T-helper 17 cell (primary cell): ENCODE measurements around the gene GFRA4. TPM values are rescaled to one million over a fixed set of nuclear protein-coding genes. Genes with fewer than 3 reads are reported as not detected.

Experiments used
- ATAC-seq: fragments of 150-1000 bp; cut with Tn5 transposase; 2 replicates; pipeline ENCODE4 v1.10.0; 2021; ENCODE audit warnings: mild to moderate bottlenecking, moderate library complexity
- DNase-seq, 3 donors: peaks; one replicate each; pipeline versions ENCODE4 v3.0.0 to v3.0.0-alpha.2; 2020 to 2021
- H3K9me3 ChIP-seq: one replicate; pipeline ENCODE4 v1.7.0; 2013; ENCODE audit warnings: low read length, mild to moderate bottlenecking; ENCODE audit not compliant: control insufficient read depth, poor library complexity, severe bottlenecking
- H3K27ac Mint-ChIP-seq: one replicate; pipeline ENCODE4 v1.8.0; 2022; ENCODE audit warnings: mild to moderate bottlenecking, moderate library complexity, mixed read lengths
- H3K27me3 Mint-ChIP-seq: one replicate; pipeline ENCODE4 v1.8.0; 2022; ENCODE audit warnings: mixed read lengths
- H3K36me3 Mint-ChIP-seq: one replicate; pipeline ENCODE4 v1.8.0; 2022; ENCODE audit warnings: low read depth, mixed read lengths
- H3K4me1 Mint-ChIP-seq: one replicate; pipeline ENCODE4 v1.8.0; 2022; ENCODE audit warnings: mild to moderate bottlenecking, mixed read lengths
- H3K4me3 Mint-ChIP-seq: one replicate; pipeline ENCODE4 v1.8.0; 2022; ENCODE audit warnings: mild to moderate bottlenecking, moderate library complexity, mixed read lengths
- total RNA-seq, 4 donors: library from RNA in 2 of 4; stranded (reverse) in 2 of 4; gene quantifications; one replicate each; pipeline ENCODE4 v1.2.3 and lab custom pipeline; 2022 to 2026

The GFRA4 gene
- total RNA-seq, 2 donors from 2014 or later = not detected

- DNase-seq = no peak
- Mint-ChIP-seq H3K27me3 (peaks cover 48% of the 10 kb centered on the region), H3K4me1 (no peaks in the 10 kb centered on the region), H3K4me3 (no peak overlapping the region), H3K27ac (no peak overlapping the region), H3K36me3 (peaks cover 2% of the 10 kb centered on the region)
- H3K9me3 ChIP-seq = no peaks in the 10 kb centered on the region
- no peak for ATAC-seq
Measured at GRCh38 chr20:3687655-3688054, 24.5 kb upstream of the GFRA4 start.

DNA sequence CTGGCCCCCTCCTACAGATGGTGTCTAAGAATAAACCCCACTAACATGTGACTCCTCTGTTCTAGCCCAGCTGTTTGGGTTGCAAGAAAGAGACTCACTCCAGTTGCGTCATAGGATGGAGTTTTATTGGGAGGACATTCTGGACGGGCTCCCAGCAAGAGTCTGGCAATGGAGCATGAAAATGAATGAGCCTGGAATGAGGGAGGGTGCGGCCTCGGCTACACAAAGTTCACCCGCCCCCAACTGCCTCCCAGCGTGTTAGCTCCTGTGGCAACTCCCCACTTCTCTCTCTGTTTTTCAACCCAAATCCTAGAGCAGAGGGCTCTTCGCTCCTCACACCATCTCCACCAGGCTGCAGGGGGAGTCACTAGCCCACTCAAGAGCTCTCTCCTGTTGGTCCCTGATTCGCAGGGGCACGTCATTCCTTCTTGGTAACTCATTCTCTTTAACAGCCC, 23.7 kb upstream of the GFRA4 start:
- peaks cover 2% of the 10 kb centered on the region for H3K36me3 Mint-ChIP-seq
- no peaks in the 10 kb centered on the region for H3K4me1 Mint-ChIP-seq
- DNase-seq (no peak), ATAC-seq (no peak)
- no peak overlapping the region for H3K27ac Mint-ChIP-seq
- peaks cover 48% of the 10 kb centered on the region for H3K27me3 Mint-ChIP-seq
- no peak overlapping the region for H3K4me3 Mint-ChIP-seq
- H3K9me3 ChIP-seq = no peaks in the 10 kb centered on the region

GRCh38 chr20:3686421-3686820, 23.2 kb upstream of the GFRA4 start:
- H3K4me3 Mint-ChIP-seq = no peak overlapping the region

DNA sequence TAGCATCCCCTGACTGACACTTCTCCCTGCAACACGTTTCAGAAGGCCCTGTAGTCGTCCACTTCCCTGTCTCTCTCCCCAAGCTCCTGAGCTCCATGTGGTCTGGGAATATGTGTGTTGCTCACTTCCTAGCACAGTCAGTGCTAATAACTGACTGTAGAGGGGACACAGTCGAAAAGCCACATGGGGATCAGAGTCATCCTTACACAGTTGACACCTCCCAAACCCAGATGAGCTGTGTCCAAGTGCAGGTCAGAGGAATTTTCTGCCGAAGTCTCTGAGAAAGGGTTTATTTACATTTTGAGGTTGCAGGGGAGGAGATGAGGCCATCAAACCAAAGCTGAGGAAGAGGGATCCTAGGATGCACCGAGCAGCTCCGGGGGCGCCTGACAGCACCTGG, 22.1 kb upstream of the GFRA4 start:
- no peaks in the 10 kb centered on the region for H3K9me3 ChIP-seq
- Mint-ChIP-seq H3K4me1 (peaks cover 3% of the 10 kb centered on the region), H3K27me3 (peaks cover 59% of the 10 kb centered on the region), H3K27ac (no peak overlapping the region), H3K36me3 (peaks cover 2% of the 10 kb centered on the region), H3K4me3 (no peak overlapping the region)
- ATAC-seq = no peak
- DNase-seq = no peak

More at GRCh38 chr20:3686421-3686820, 23.2 kb upstream of the GFRA4 start:
- peaks cover 2% of the 10 kb centered on the region for H3K36me3 Mint-ChIP-seq
- DNase-seq = no peak
- ATAC-seq = no peak
- no peaks in the 10 kb centered on the region for H3K9me3 ChIP-seq
- H3K4me1 Mint-ChIP-seq = no peaks in the 10 kb centered on the region
- peaks cover 49% of the 10 kb centered on the region for H3K27me3 Mint-ChIP-seq
- H3K27ac Mint-ChIP-seq = no peak overlapping the region

DNA sequence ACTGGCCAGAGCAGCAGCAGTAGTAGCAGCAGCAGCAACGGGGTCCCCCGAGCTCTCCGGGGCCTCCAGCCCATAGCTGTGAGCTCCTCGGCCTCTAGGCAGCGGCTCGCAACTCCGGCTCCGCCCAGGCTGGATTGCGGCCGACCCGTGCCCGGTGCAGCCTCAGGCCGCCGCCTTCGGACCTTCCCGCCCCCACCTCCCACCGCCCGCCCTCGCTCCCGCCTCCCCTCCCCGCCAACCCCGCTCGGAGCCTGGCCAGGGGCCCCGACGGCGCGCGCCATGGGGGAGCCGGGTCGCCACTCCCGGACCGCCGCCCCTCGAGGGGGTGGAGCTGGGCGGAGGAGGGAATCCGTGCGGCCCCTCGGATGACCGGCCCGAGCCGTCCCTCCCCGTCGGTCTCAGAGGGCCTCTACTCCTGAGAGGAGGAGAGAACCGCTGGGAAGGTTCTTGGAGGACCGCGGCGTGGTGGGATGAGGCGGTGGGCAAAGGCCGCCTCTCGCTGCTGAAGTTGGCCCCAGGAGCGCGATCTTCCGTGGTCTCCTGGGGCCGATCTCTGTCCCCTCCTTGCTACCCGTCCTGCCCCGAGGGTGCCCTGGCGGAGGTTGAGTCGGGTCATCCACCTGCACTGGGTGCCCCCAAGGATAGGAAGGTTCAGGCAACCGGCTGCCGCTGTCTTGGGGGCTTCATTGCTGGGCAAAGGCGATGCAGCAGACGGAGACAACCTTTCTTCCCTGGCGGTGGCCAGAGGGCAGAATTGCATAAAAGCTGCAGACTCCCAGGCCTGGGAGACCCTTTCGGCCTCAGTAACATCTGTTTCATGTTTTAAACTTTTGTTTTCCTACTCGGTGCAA, 19.0 kb upstream of the GFRA4 start, which contains the start of gene ADAM33:
ADAM33 (minus strand) TSS at position 80 of the 851 bp plus-strand sequence; CDS start at position 74, 6 bp downstream.
- DNase-seq (no peak), ATAC-seq (no peak)
- H3K9me3 ChIP-seq = no peaks in the 10 kb centered on the region
- no peaks in the 10 kb centered on the region for H3K36me3 Mint-ChIP-seq
- H3K27ac Mint-ChIP-seq = no peak within 1 kb of the TSS
- peaks cover 75% of the 10 kb centered on the region for H3K27me3 Mint-ChIP-seq
- H3K4me3 Mint-ChIP-seq = no peak within 1 kb of the TSS
- H3K4me1 Mint-ChIP-seq = peaks cover 3% of the 10 kb centered on the region

DNA sequence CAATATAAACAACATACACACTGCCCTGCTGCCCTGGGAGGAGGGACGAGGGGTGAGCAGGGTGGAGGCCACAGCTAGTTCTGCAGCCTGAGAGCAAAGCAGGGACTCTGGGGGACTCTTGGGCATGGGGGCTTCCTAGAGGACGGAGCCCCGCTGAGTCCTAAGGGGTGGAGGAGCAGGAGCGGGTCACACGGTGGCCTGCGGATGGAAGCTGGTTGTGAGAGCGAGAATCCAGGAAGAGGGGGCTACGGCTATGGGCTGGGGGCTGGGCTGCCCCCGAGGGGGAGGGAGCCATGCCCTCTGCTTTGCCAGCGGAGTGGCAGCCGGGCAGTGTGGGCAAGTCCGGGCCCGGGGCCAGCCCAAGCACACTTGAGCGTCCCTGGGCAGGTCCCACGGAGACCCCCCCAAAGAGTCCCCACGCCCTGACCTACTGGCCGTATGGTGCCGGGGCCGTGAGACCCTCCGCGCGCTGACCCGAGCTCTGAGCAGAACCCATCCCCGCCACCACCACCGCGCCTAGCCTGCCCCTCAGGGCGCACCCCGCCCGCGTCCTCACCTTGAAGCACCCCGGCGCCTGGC, 18.2 kb upstream of the GFRA4 start:
- Mint-ChIP-seq H3K4me1 (peaks cover 7% of the 10 kb centered on the region), H3K36me3 (no peaks in the 10 kb centered on the region), H3K27me3 (peaks cover 73% of the 10 kb centered on the region), H3K4me3 (no peak overlapping the region), H3K27ac (no peak overlapping the region)
- no peak for ATAC-seq
- DNase-seq = no peak
- no peaks in the 10 kb centered on the region for H3K9me3 ChIP-seq

DNA sequence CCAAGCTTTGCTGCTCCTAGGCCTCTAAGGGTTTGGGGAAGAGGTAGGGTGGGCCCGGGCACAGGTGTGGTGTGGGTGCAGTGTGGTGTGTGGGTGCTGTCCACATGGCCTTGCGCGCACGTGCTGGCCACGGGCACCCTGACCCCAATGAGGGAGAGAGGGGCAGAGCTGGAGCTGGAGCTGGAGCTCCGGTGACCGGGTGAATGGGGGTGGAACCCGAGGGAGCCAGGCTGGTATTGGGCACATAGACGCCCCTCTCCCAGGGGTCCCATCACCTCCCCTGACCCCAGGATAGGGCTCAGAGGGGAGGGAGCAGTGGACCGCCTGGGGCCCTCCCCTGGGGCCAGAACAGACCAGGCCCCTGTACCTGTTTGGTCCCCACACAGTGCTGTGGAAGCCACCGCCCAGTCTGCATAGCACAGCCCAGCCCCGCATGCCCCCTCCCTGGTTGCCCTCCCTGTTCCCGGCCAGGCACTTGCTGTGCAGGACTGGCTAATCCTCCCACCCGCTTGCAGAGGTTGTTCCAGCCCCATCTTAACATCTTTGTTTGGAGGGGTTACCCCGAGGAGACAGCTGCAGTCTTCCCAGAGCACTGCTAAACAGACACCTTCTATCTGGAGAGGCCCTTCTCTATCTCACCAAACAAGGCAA, 17.6 kb upstream of the GFRA4 start:
- no peak overlapping the region for H3K4me3 Mint-ChIP-seq

DNA sequence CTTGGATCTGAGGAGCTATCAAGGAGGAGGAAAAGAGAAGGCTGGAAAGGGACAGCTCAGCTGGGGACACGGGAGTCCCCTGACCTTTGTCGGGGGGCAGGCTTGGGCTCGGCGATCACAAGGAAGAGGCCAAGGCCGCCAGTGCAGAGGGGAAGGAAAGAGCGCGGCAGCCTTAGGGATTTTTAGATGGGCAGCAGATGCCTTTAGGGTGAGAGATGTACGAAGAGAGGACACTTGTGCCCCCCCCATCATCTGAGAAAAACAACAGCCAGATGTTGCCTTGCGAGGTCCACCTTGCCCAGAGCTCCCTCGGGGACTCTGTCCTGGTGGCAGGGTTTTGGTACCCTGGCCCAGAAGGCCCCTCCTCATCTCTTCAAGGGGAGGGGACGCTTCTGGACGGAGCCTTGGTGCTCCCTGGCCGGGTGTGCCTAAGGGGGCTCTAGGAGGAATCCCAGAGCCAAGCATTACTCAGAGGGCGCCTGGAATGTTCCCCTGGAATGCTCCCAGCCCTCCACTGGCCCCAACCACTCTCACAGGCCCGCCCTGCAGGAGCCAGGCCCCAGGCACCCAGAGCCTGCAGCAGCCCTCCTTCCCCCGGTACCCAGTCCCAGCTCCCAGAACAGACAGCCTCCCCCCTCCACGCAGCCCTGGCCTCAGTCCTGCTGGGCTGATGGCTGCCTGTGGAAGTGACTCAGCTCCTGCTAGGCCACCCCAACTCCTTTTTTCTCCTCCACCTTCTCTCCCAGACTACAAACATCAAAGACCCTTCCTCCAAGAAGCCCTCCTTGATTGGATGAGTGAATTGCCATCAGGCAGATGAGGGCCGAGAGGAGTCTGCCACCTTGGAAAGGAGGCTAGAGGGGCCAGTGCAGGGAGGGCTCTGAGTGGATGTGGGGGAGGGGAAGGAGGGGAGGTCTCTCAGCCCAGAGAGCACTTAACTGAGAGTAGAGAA, 16.8 kb upstream of the GFRA4 start:
- Mint-ChIP-seq H3K27ac (no peak overlapping the region), H3K4me1 (peaks cover 10% of the 10 kb centered on the region), H3K4me3 (no peak overlapping the region), H3K36me3 (peaks cover 4% of the 10 kb centered on the region), H3K27me3 (peaks cover 71% of the 10 kb centered on the region)
- no peak for ATAC-seq
- H3K9me3 ChIP-seq = no peaks in the 10 kb centered on the region
- DNase-seq = no peak

More for the DNA sequence above, 17.6 kb upstream of the GFRA4 start:
- H3K9me3 ChIP-seq = no peaks in the 10 kb centered on the region
- H3K4me1 Mint-ChIP-seq = peaks cover 7% of the 10 kb centered on the region
- H3K27me3 Mint-ChIP-seq = peaks cover 71% of the 10 kb centered on the region
- ATAC-seq (no peak), DNase-seq (no peak)
- no peak overlapping the region for H3K27ac Mint-ChIP-seq
- no peaks in the 10 kb centered on the region for H3K36me3 Mint-ChIP-seq

DNA sequence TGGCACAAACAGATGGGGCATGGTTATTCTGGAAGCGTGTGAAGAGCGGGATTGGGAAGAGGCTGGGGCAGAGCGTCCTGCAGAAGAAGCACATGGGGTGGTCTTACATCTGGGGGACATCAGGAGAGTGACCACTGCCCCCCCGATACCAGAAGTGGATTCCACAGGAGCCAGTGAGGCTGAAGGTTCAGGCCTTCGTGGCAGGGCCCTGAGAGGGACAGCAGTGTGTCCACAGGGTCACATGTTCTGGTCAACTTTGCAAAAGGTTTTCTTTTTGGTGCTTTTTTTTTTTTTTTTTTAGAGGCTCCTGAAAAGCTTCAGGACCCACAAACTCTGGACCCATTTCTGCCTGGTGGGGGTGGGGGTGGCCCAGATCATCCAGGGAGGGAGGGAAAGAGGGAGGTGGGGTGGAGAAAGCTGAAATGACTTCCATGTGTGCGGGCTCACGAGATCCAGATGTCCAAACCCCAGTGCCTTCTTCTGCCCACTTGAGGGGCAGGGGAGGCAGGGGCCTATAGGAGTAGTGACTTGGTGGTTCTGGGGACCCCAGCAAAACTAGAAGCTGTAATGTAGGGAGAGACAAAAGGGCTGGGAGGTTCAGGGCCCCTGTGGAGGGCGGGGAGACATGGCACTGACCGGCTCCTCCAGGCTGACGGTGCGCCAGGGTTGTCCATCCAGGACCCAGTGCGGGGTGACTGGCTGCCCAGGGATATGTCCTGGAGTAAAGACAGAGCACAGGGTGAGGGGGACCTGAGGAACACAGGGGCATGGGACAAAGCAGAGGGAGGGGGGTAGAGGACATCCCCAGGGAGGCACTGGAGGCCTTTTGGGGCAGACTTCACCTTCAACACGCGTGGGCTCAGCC, 15.9 kb upstream of the GFRA4 start:
- Mint-ChIP-seq H3K27me3 (peaks cover 72% of the 10 kb centered on the region), H3K27ac (no peak overlapping the region), H3K36me3 (peaks cover 5% of the 10 kb centered on the region), H3K4me3 (no peak overlapping the region), H3K4me1 (peaks cover 10% of the 10 kb centered on the region)
- ATAC-seq (no peak), DNase-seq (no peak)
- no peaks in the 10 kb centered on the region for H3K9me3 ChIP-seq

- H3K9me3 ChIP-seq = no peaks in the 10 kb centered on the region
- no peak for ATAC-seq
- no peak for DNase-seq
- Mint-ChIP-seq H3K4me3 (no peak overlapping the region), H3K27ac (no peak overlapping the region), H3K4me1 (peaks cover 10% of the 10 kb centered on the region), H3K27me3 (peaks cover 68% of the 10 kb centered on the region), H3K36me3 (peaks cover 5% of the 10 kb centered on the region)
Measured at GRCh38 chr20:3678198-3678597, 15.0 kb upstream of the GFRA4 start.

- peaks cover 10% of the 10 kb centered on the region for H3K4me1 Mint-ChIP-seq
- DNase-seq (no peak), ATAC-seq (no peak)
- H3K27ac Mint-ChIP-seq = no peak overlapping the region
- H3K36me3 Mint-ChIP-seq = peaks cover 5% of the 10 kb centered on the region
- H3K27me3 Mint-ChIP-seq = peaks cover 69% of the 10 kb centered on the region
- H3K4me3 Mint-ChIP-seq = no peak overlapping the region
- no peaks in the 10 kb centered on the region for H3K9me3 ChIP-seq
Measured at GRCh38 chr20:3677733-3678132, 14.5 kb upstream of the GFRA4 start.
